WTC11 (cell line): ENCODE data around the gene CHTF18.

Experiments
- CTCF ChIP-seq: fragments of 200-600 bp; IDR thresholded peaks from 2 replicates; pipeline ENCODE4 v1.8.0; 2022; ENCODE audit warnings: antibody characterized with exemption
- E2F4 ChIP-seq: sonication (generic); formaldehyde crosslinking; IDR thresholded peaks from 2 replicates; pipeline ENCODE4 v1.8.1; 2022; ENCODE audit warnings: low read depth, mild to moderate bottlenecking, moderate library complexity, missing genetic modification reagents, borderline replicate concordance
- FOXK1 ChIP-seq: sonication (generic); formaldehyde crosslinking; IDR thresholded peaks from 2 replicates; pipeline ENCODE4 v1.8.0; 2022; ENCODE audit warnings: mild to moderate bottlenecking, moderate library complexity, missing genetic modification reagents
- JUN ChIP-seq: sonication (generic); formaldehyde crosslinking; IDR thresholded peaks from 2 replicates; pipeline ENCODE4 v1.8.0; 2023; ENCODE audit warnings: mild to moderate bottlenecking, missing genetic modification reagents
- KAT7 ChIP-seq: sonication (generic); formaldehyde crosslinking; IDR thresholded peaks from 2 replicates; pipeline ENCODE4 v1.8.1; 2023; ENCODE audit warnings: missing genetic modification reagents, mild to moderate bottlenecking, borderline replicate concordance
- NFE2L1 ChIP-seq: sonication (generic); formaldehyde crosslinking; IDR thresholded peaks from 2 replicates; pipeline ENCODE4 v1.8.1; 2023; ENCODE audit warnings: missing genetic modification reagents
- PREB ChIP-seq: sonication (generic); formaldehyde crosslinking; IDR thresholded peaks from 2 replicates; pipeline ENCODE4 v1.8.1; 2022; ENCODE audit warnings: mild to moderate bottlenecking, missing genetic modification reagents, moderate library complexity, borderline replicate concordance
- SP1 ChIP-seq: sonication (generic); formaldehyde crosslinking; conservative IDR thresholded peaks from 2 replicates; pipeline ENCODE4 v1.8.1; 2022; ENCODE audit warnings: missing genetic modification reagents
- TCF7 ChIP-seq: sonication (generic); formaldehyde crosslinking; IDR thresholded peaks from 2 replicates; pipeline ENCODE4 v1.8.0; 2022; ENCODE audit warnings: mild to moderate bottlenecking, low read depth, missing genetic modification reagents, moderate library complexity
- TP53 ChIP-seq: sonication (generic); formaldehyde crosslinking; IDR thresholded peaks from 2 replicates; pipeline ENCODE4 v1.8.1; 2023; ENCODE audit warnings: mild to moderate bottlenecking, missing genetic modification reagents
- USF1 ChIP-seq: sonication (generic); formaldehyde crosslinking; IDR thresholded peaks from 2 replicates; pipeline ENCODE4 v1.8.0; 2022; ENCODE audit warnings: mild to moderate bottlenecking, missing genetic modification reagents
- ZBTB43 ChIP-seq: sonication (generic); formaldehyde crosslinking; IDR thresholded peaks from 2 replicates; pipeline ENCODE4 v1.8.1; 2023; ENCODE audit warnings: mild to moderate bottlenecking, missing genetic modification reagents
- ZNF232 ChIP-seq: sonication (generic); formaldehyde crosslinking; IDR thresholded peaks from 2 replicates; pipeline ENCODE4 v1.8.0; 2022; ENCODE audit warnings: mild to moderate bottlenecking, missing genetic modification reagents

GRCh38 chr16:819336-820043, 31.1 kb downstream of the CHTF18 start:
- TF ChIP-seq NFE2L1 (CRISPR knock-in tag) (no peak), SP1 (CRISPR knock-in tag) (no peak), PREB (CRISPR knock-in tag) (no peak), TCF7 (CRISPR knock-in tag) (no peak), JUN (no peak), CTCF (no peak), KAT7 (no peak), ZBTB43 (CRISPR knock-in tag) (no peak), ZNF232 (CRISPR knock-in tag) (no peak), E2F4 (CRISPR knock-in tag) (no peak), USF1 (CRISPR knock-in tag) (no peak), FOXK1 (CRISPR knock-in tag) (no peak), TP53 (CRISPR knock-in tag) (no peak)
